Muscle of arm (tissue), 12 donors: ENCODE measurements around the gene CNKSR2. TPM values are rescaled to one million over a fixed set of nuclear protein-coding genes. Genes with fewer than 3 reads are reported as not detected.

Source experiments
- DNase-seq: peaks from one replicate; pipeline ENCODE4 v3.0.0-alpha.2; 2013
- polyA plus RNA-seq, 12 donors: library from polyadenylated mRNA; unstranded; fragments of 120-200 nt; gene quantifications; one replicate each; pipeline ENCODE4 v1.2.1, GENCODE V29; 2013; ENCODE audit not compliant: insufficient read length in 12 of 12

The CNKSR2 gene
- polyA plus RNA-seq, 12 donors, result 2.1 to 4.5 (median 3.2) TPM; not detected in 2

GRCh38 chrX:21666252-21666651 lies 292.0 kb downstream of the CNKSR2 start:
- DNase-seq, result no peak

GRCh38 chrX:21666679-21667078 lies 292.5 kb downstream of the CNKSR2 start:
- no peak for DNase-seq

- DNase-seq, result no peak
Measured at GRCh38 chrX:21674430-21675186, 300.4 kb downstream of the CNKSR2 start.

GRCh38 chrX:21675931-21676330 lies 301.7 kb downstream of the CNKSR2 start:
- DNase-seq, result no peak

- DNase-seq, result no peak
Measured at GRCh38 chrX:21678048-21678612, 303.9 kb downstream of the CNKSR2 start.

GRCh38 chrX:21683941-21684340 lies 309.7 kb downstream of the CNKSR2 start:
- DNase-seq, result no peak

GRCh38 chrX:21691512-21692018 lies 317.3 kb downstream of the CNKSR2 start:
- no peak for DNase-seq

GRCh38 chrX:21698272-21698671 lies 324.1 kb downstream of the CNKSR2 start:
- DNase-seq, result no peak

- DNase-seq, result no peak
Measured at GRCh38 chrX:21699136-21699535, 324.9 kb downstream of the CNKSR2 start.

- no peak for DNase-seq
Measured at GRCh38 chrX:21700275-21700674, 326.1 kb downstream of the CNKSR2 start.

GRCh38 chrX:21700967-21701366 lies 326.7 kb downstream of the CNKSR2 start:
- DNase-seq, result no peak

GRCh38 chrX:21702725-21703124 lies 328.5 kb downstream of the CNKSR2 start:
- DNase-seq, result no peak
